Effector memory CD4-positive, alpha-beta T cell (primary cell): ENCODE measurements around the gene NDUFB1.

Source experiments
- DNase-seq, 3 donors: peaks; one replicate each; pipeline ENCODE4 v3.0.0-alpha.2; 2020
- H3K27ac ChIP-seq: 2 replicates; pipeline ENCODE4 v1.7.0; 2013; ENCODE audit warnings: mild to moderate bottlenecking, low read length, moderate library complexity; ENCODE audit not compliant: insufficient read depth, poor library complexity, severe bottlenecking
- H3K27me3 ChIP-seq: replicated peaks from 2 replicates; pipeline ENCODE4 v1.7.0; 2013; ENCODE audit warnings: mild to moderate bottlenecking, low read length; ENCODE audit not compliant: insufficient read depth, control insufficient read depth, poor library complexity, severe bottlenecking
- H3K36me3 ChIP-seq: 2 replicates; pipeline ENCODE4 v1.7.0; 2013; ENCODE audit warnings: mild to moderate bottlenecking, low read length, moderate library complexity; ENCODE audit not compliant: control insufficient read depth, insufficient read depth
- H3K4me1 ChIP-seq: 2 replicates; pipeline ENCODE4 v1.7.0; 2013; ENCODE audit warnings: low read length, mild to moderate bottlenecking; ENCODE audit not compliant: control insufficient read depth, insufficient read depth, poor library complexity, severe bottlenecking
- H3K4me3 ChIP-seq: 2 replicates; pipeline ENCODE4 v1.7.0; 2013; ENCODE audit warnings: low read length, low read depth, mild to moderate bottlenecking; ENCODE audit not compliant: insufficient read depth, poor library complexity, severe bottlenecking
- H3K9me3 ChIP-seq: 2 replicates; pipeline ENCODE4 v1.7.0; 2013; ENCODE audit warnings: mild to moderate bottlenecking, low read length, moderate library complexity; ENCODE audit not compliant: control insufficient read depth

The NDUFB1 gene

DNA sequence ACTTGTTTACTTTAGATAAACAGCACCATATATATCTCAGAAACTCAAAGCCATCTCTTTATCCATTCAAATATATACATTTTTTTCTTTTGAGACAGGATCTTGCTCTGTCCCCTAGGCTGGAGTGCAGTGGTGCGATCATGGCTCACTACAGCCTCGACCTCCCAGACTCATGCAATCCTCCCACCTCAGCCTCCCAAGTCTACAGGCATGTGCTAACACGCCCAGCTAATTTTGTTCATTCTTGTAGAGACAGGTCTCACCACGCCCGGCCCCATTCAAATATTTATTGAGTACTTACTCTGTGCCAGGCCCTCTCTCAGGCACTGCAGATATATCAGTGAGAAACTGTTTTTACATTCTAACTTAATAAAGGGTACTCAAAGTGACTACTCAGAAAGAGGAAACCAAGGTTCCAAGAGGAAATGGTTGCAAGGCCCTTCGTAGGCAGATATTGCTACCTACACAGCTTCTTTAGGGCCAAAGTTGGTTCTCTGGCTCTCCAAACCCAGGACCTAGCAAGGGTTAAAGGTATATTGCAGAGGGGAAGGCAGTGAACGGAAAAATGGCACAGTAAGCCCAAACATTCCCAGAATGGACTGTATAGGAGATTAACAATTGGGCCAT, 18.0 kb downstream of the NDUFB1 start:
- no peak for DNase-seq
- no peak overlapping the region for H3K27ac ChIP-seq
- H3K4me1 ChIP-seq = no peaks in the 10 kb centered on the region
- H3K4me3 ChIP-seq = no peak overlapping the region
- no peaks in the 10 kb centered on the region for H3K9me3 ChIP-seq
- H3K36me3 ChIP-seq = no peaks in the 10 kb centered on the region
- no peaks in the 10 kb centered on the region for H3K27me3 ChIP-seq

DNA sequence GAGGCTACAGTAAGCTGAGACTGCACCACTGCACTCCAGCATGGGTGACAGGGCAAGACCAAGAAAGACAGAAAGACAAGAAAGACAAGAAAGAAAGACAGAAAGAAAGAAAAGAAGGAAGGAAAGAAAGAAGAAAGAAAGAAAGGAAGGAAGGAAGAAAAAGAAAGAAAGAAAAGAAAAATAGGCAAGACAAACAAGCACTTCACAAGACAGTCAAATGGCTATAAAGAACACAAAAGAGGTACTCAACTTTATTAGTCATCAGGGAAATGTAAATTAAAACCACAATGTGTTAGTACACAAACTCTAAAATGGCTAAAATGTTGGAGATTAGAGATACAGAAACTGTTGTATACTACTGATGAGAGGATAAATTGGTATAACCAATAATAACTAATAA, 21.7 kb downstream of the NDUFB1 start:
- H3K9me3 ChIP-seq = no peaks in the 10 kb centered on the region
- no peaks in the 10 kb centered on the region for H3K27me3 ChIP-seq
- H3K4me3 ChIP-seq = no peak overlapping the region
- peaks cover 12% of the 10 kb centered on the region for H3K36me3 ChIP-seq
- no peaks in the 10 kb centered on the region for H3K4me1 ChIP-seq
- H3K27ac ChIP-seq = no peak overlapping the region
- DNase-seq = no peak

DNA sequence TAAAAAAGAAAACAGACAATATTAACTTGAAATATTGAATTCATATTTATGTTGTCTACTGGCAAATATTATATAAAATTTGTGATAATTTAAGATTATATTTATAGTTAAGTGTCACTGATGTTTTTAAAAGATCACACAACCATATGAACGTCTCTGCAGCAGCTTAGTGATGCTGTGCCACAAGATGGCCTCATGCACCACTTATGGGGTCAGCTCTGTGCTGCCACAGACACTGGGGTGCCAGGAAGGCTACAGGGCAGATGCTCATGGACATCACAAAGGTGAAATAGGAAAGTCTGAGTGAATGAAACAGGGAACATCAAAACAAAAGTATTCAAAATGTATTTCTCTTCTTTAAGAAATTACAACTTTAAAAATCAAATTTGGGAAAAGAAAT, 28.2 kb downstream of the NDUFB1 start:
- Histone ChIP-seq H3K27ac (no peak overlapping the region), H3K27me3 (no peaks in the 10 kb centered on the region), H3K9me3 (no peaks in the 10 kb centered on the region), H3K4me3 (no peak overlapping the region), H3K36me3 (peaks cover 34% of the 10 kb centered on the region), H3K4me1 (no peaks in the 10 kb centered on the region)
- DNase-seq = no peak

DNA sequence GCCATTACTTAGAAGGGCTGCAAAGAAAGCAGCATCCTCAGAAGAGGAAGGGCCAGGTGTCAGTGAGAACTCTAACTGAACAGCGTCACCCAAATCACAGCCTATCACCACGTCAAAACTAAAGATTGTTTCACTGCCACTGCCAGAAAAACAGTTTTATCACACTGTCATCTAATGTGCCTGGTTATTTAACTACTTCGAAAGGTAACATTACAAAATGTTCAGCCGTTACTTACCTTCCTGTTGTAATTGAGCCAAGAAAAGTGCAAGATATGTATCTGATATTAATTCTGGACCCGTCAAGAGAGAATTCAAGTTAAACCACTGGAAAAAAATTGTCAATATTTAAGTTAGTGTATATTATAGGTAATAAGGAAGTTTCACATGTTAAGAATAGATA, 33.0 kb downstream of the NDUFB1 start:
- no peaks in the 10 kb centered on the region for H3K27me3 ChIP-seq
- H3K9me3 ChIP-seq = no peaks in the 10 kb centered on the region
- no peak overlapping the region for H3K27ac ChIP-seq
- H3K4me1 ChIP-seq = no peaks in the 10 kb centered on the region
- DNase-seq = no peak
- H3K36me3 ChIP-seq = peaks cover 43% of the 10 kb centered on the region
- H3K4me3 ChIP-seq = no peak overlapping the region

DNA sequence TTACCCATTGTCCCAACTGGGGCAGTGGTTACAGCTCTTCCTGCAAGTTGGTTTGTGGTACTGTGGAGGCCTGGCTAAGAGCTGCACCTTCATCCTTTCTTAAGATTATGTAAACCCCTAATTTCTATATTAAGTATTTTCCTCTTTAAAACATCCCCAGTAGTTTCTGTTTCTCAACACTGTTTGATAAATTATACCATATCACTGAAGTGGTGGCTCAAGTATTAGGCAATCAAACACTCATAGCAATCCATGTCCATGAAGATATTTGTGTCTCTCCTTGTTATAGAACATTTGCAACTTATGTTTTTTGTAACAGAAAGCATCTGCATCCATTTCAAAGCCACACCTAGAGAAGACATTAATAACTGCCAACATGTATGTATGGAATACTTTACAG, 47.0 kb downstream of the NDUFB1 start:
- Histone ChIP-seq H3K9me3 (no peaks in the 10 kb centered on the region), H3K27ac (no peak overlapping the region), H3K4me3 (no peak overlapping the region), H3K27me3 (no peaks in the 10 kb centered on the region), H3K4me1 (no peaks in the 10 kb centered on the region), H3K36me3 (peaks cover 17% of the 10 kb centered on the region)
- no peak for DNase-seq
